ENCODE data around the gene OR8D1.

OR8D1 gene

GRCh38 chr11:124327775-124328174, 14.0 kb upstream of the OR8D1 start:
- Histone ChIP-seq H3K4ac (ENCODE audit: low read depth, low read length) (no peak overlapping the region), H3K27ac (ENCODE audit: low read depth, low read length) (no peak overlapping the region), H2BK5ac (ENCODE audit: low read depth, low read length, poor library complexity) (no peak overlapping the region), H3K23ac (ENCODE audit: low read length) (no peak overlapping the region), H3K9ac (ENCODE audit: low read length) (no peak overlapping the region), H3K27me3 (ENCODE audit: insufficient read depth, low read length) (no peaks in the 10 kb centered on the region), H3K79me1 (ENCODE audit: low read length) (no peaks in the 10 kb centered on the region), H3K36me3 (ENCODE audit: control insufficient read depth in 1 of 2, insufficient read depth in 2 of 2, low read length in 2 of 2) (no peaks in the 10 kb centered on the region), H3K18ac (ENCODE audit: low read length) (no peak overlapping the region), H2BK120ac (ENCODE audit: insufficient read depth, low read length, poor library complexity) (no peak overlapping the region), H2AFZ (ENCODE audit: insufficient read depth, low read length, poor library complexity) (no peak overlapping the region), H4K8ac (ENCODE audit: low read depth, low read length) (no peak overlapping the region), H2AK5ac (ENCODE audit: low read length) (no peak overlapping the region), H3K9me3 (ENCODE audit: insufficient read depth, low read depth, low read length) (no peaks in the 10 kb centered on the region), H4K91ac (ENCODE audit: low read depth, low read length) (no peak overlapping the region), H3K4me2 (ENCODE audit: low read length) (no peak overlapping the region), H2BK12ac (ENCODE audit: low read length) (no peak overlapping the region), H4K12ac (ENCODE audit: low read depth, low read length) (no peak overlapping the region), H3K14ac (ENCODE audit: low read length) (no peak overlapping the region), H3K4me3 (ENCODE audit: low read depth, low read length) (no peak overlapping the region), H3K79me2 (ENCODE audit: control insufficient read depth, insufficient read depth, low read length, poor library complexity) (no peaks in the 10 kb centered on the region), H3K4me1 (ENCODE audit: control insufficient read depth in 1 of 2, insufficient read depth in 2 of 2, low read length in 2 of 2) (no peaks in the 10 kb centered on the region)
- DNase-seq = no peak
- no CpG with 5 or more reads among the region's 1 CpG for WGBS (ENCODE audit: extremely low coverage, insufficient coverage, insufficient read length)

GRCh38 chr11:124322356-124322755, 8.6 kb upstream of the OR8D1 start:
- Histone ChIP-seq H3K18ac (ENCODE audit: low read length) (no peak overlapping the region), H2AK5ac (ENCODE audit: low read length) (no peak overlapping the region), H3K27me3 (ENCODE audit: insufficient read depth, low read length) (no peaks in the 10 kb centered on the region), H2BK120ac (ENCODE audit: insufficient read depth, low read length, poor library complexity) (no peak overlapping the region), H3K27ac (ENCODE audit: low read depth, low read length) (no peak overlapping the region), H3K36me3 (ENCODE audit: control insufficient read depth in 1 of 2, insufficient read depth in 2 of 2, low read length in 2 of 2) (no peaks in the 10 kb centered on the region), H2BK12ac (ENCODE audit: low read length) (no peak overlapping the region), H4K12ac (ENCODE audit: low read depth, low read length) (no peak overlapping the region), H3K9ac (ENCODE audit: low read length) (no peak overlapping the region), H3K23ac (ENCODE audit: low read length) (no peak overlapping the region), H3K9me3 (ENCODE audit: insufficient read depth, low read depth, low read length) (no peaks in the 10 kb centered on the region), H3K79me1 (ENCODE audit: low read length) (no peaks in the 10 kb centered on the region), H3K4ac (ENCODE audit: low read depth, low read length) (no peak overlapping the region), H3K4me3 (ENCODE audit: low read depth, low read length) (no peak overlapping the region), H4K91ac (ENCODE audit: low read depth, low read length) (no peak overlapping the region), H3K79me2 (ENCODE audit: control insufficient read depth, insufficient read depth, low read length, poor library complexity) (no peaks in the 10 kb centered on the region), H3K14ac (ENCODE audit: low read length) (no peak overlapping the region), H3K4me2 (ENCODE audit: low read length) (no peak overlapping the region), H4K8ac (ENCODE audit: low read depth, low read length) (no peak overlapping the region), H2AFZ (ENCODE audit: insufficient read depth, low read length, poor library complexity) (no peak overlapping the region), H3K4me1 (ENCODE audit: control insufficient read depth in 1 of 2, insufficient read depth in 2 of 2, low read length in 2 of 2) (no peaks in the 10 kb centered on the region), H2BK5ac (ENCODE audit: low read depth, low read length, poor library complexity) (no peak overlapping the region)
- DNase-seq = no peak
- WGBS (ENCODE audit: extremely low coverage, insufficient coverage, insufficient read length) = no CpG with 5 or more reads among the region's 1 CpG

- Histone ChIP-seq H4K8ac (ENCODE audit: low read depth, low read length) (no peak within 1 kb of the TSS), H3K9me3 (ENCODE audit: insufficient read depth, low read depth, low read length) (no peaks in the 10 kb centered on the region), H4K12ac (ENCODE audit: low read depth, low read length) (no peak within 1 kb of the TSS), H3K18ac (ENCODE audit: low read length) (no peak within 1 kb of the TSS), H3K36me3 (ENCODE audit: control insufficient read depth in 1 of 2, insufficient read depth in 2 of 2, low read length in 2 of 2) (no peaks in the 10 kb centered on the region), H3K79me1 (ENCODE audit: low read length) (no peaks in the 10 kb centered on the region), H3K4me2 (ENCODE audit: low read length) (no peak within 1 kb of the TSS), H4K91ac (ENCODE audit: low read depth, low read length) (no peak within 1 kb of the TSS), H2BK120ac (ENCODE audit: insufficient read depth, low read length, poor library complexity) (no peak within 1 kb of the TSS), H2BK5ac (ENCODE audit: low read depth, low read length, poor library complexity) (no peak within 1 kb of the TSS), H3K79me2 (ENCODE audit: control insufficient read depth, insufficient read depth, low read length, poor library complexity) (no peaks in the 10 kb centered on the region), H2BK12ac (ENCODE audit: low read length) (no peak within 1 kb of the TSS), H3K4ac (ENCODE audit: low read depth, low read length) (no peak within 1 kb of the TSS), H3K27me3 (ENCODE audit: insufficient read depth, low read length) (no peaks in the 10 kb centered on the region), H2AFZ (ENCODE audit: insufficient read depth, low read length, poor library complexity) (no peak within 1 kb of the TSS), H3K27ac (ENCODE audit: low read depth, low read length) (no peak within 1 kb of the TSS), H3K9ac (ENCODE audit: low read length) (no peak within 1 kb of the TSS), H3K23ac (ENCODE audit: low read length) (no peak within 1 kb of the TSS), H3K14ac (ENCODE audit: low read length) (no peak within 1 kb of the TSS), H3K4me3 (ENCODE audit: low read depth, low read length) (no peak within 1 kb of the TSS), H3K4me1 (ENCODE audit: control insufficient read depth in 1 of 2, insufficient read depth in 2 of 2, low read length in 2 of 2) (no peaks in the 10 kb centered on the region), H2AK5ac (ENCODE audit: low read length) (no peak within 1 kb of the TSS)
- no CpG with 5 or more reads among the region's 1 CpG for WGBS (ENCODE audit: extremely low coverage, insufficient coverage, insufficient read length)
- no peak for DNase-seq
Observed at GRCh38 chr11:124320097-124320496, 6.3 kb upstream of the OR8D1 start, which contains the start of gene OR8D2. Gene OR8D2 (minus strand): TSS chr11:124320197. CDS start chr11:124320197, 0 bp downstream.

GRCh38 chr11:124315052-124315451, 1.3 kb upstream of the OR8D1 start:
- Histone ChIP-seq H2BK12ac (ENCODE audit: low read length) (no peak overlapping the region), H3K14ac (ENCODE audit: low read length) (no peak overlapping the region), H3K9me3 (ENCODE audit: insufficient read depth, low read depth, low read length) (no peaks in the 10 kb centered on the region), H3K79me1 (ENCODE audit: low read length) (no peaks in the 10 kb centered on the region), H3K36me3 (ENCODE audit: control insufficient read depth in 1 of 2, insufficient read depth in 2 of 2, low read length in 2 of 2) (no peaks in the 10 kb centered on the region), H3K18ac (ENCODE audit: low read length) (no peak overlapping the region), H4K12ac (ENCODE audit: low read depth, low read length) (no peak overlapping the region), H2AK5ac (ENCODE audit: low read length) (no peak overlapping the region), H2BK5ac (ENCODE audit: low read depth, low read length, poor library complexity) (no peak overlapping the region), H3K23ac (ENCODE audit: low read length) (no peak overlapping the region), H2AFZ (ENCODE audit: insufficient read depth, low read length, poor library complexity) (no peak overlapping the region), H2BK120ac (ENCODE audit: insufficient read depth, low read length, poor library complexity) (no peak overlapping the region), H3K4me2 (ENCODE audit: low read length) (no peak overlapping the region), H3K27ac (ENCODE audit: low read depth, low read length) (no peak overlapping the region), H3K9ac (ENCODE audit: low read length) (no peak overlapping the region), H3K4ac (ENCODE audit: low read depth, low read length) (no peak overlapping the region), H4K8ac (ENCODE audit: low read depth, low read length) (no peak overlapping the region), H3K27me3 (ENCODE audit: insufficient read depth, low read length) (no peaks in the 10 kb centered on the region), H4K91ac (ENCODE audit: low read depth, low read length) (no peak overlapping the region), H3K4me3 (ENCODE audit: low read depth, low read length) (no peak overlapping the region), H3K4me1 (ENCODE audit: control insufficient read depth in 1 of 2, insufficient read depth in 2 of 2, low read length in 2 of 2) (no peaks in the 10 kb centered on the region), H3K79me2 (ENCODE audit: control insufficient read depth, insufficient read depth, low read length, poor library complexity) (no peaks in the 10 kb centered on the region)
- no CpG with 5 or more reads among the region's 3 CpGs for WGBS (ENCODE audit: extremely low coverage, insufficient coverage, insufficient read length)
- no peak for DNase-seq
